Left colon (tissue), 2 donors: ENCODE data around the gene PRR35. TPM values are rescaled to one million over a fixed set of nuclear protein-coding genes. Genes with fewer than 3 reads are reported as not detected.

Experiments
- ATAC-seq: fragments of 200-7000 bp; cut with Tn5 transposase; one replicate; pipeline ENCODE4 v1.9.1; 2020; ENCODE audit warnings: mild to moderate bottlenecking, moderate library complexity
- DNase-seq, 2 donors: peaks; one replicate each; pipeline ENCODE4 v3.0.0-alpha.2; 2020
- intact Hi-C, 2 donors: fragments of 100-400 bp; cut with DNase I in 1 of 2; cut with micrococcal nuclease in 1 of 2; formaldehyde crosslinking; loops; one replicate each; pipeline versions ENCODE4 v1.11.2 to v1.14.0; 2022; cut with DNase I, micrococcal nuclease
- total RNA-seq, 2 donors: library from RNA; stranded (reverse); fragmentation: NEBNext Ultra II Directional; extraction: Animal tissue kit (Norgen Biotek cat#: 25700); gene quantifications; one replicate each; pipeline ENCODE4 v1.2.1, GENCODE V29; 2021
- donor health status: DM: no; HTN: no; CAD: no.
- donor health status: DM: yes; HTN: yes; CAD: no.

Gene PRR35
- total RNA-seq, 2 donors from 2014 or later = not detected

GRCh38 chr16:526181-527014, 33.8 kb upstream of the PRR35 start:
- intact Hi-C loops = no loop called here
- peak; percentile 6 for ATAC-seq
- no peak for DNase-seq

GRCh38 chr16:527015-527903, 32.9 kb upstream of the PRR35 start, which contains the start of gene CAPN15:
TSS of gene CAPN15 (plus strand) at chr16:527712. CDS start at chr16:546839, 19,127 bp downstream.
- DNase-seq = peak; percentile 84 to 89
- intact Hi-C loops = no loop called here
- ATAC-seq = peak; percentile 65

GRCh38 chr16:528111-529011, 31.8 kb upstream of the PRR35 start:
- peak; percentile 79 to 87 for DNase-seq

GRCh38 chr16:529012-529575, 31.1 kb upstream of the PRR35 start:
- intact Hi-C loops = no loop called here
- ATAC-seq (peak; percentile 3), DNase-seq (peak; percentile 49 to 61)

More at GRCh38 chr16:528111-529011, 31.8 kb upstream of the PRR35 start:
- intact Hi-C loops = no loop called here
- ATAC-seq = peak; percentile 52

GRCh38 chr16:530111-530817, 29.9 kb upstream of the PRR35 start:
- intact Hi-C loops = no loop called here
- peak; percentile 57 to 64 for DNase-seq

GRCh38 chr16:531494-532125, 28.6 kb upstream of the PRR35 start:
- intact Hi-C loops = no loop called here
- ATAC-seq (no peak), DNase-seq (no peak)

More at GRCh38 chr16:530111-530817, 29.9 kb upstream of the PRR35 start:
- peak; percentile 17 for ATAC-seq

- intact Hi-C loops = no loop called here
- peak; percentile 82 to 85 for DNase-seq
- ATAC-seq = peak; percentile 61
Measured at GRCh38 chr16:533391-534123, 26.6 kb upstream of the PRR35 start.

GRCh38 chr16:534135-534534, 26.1 kb upstream of the PRR35 start:
- peak; percentile 64 for ATAC-seq
- peak; percentile 87 to 88 for DNase-seq
- intact Hi-C loops = no loop called here

- intact Hi-C loops = no loop called here
- DNase-seq (no peak), ATAC-seq (no peak)
Measured at GRCh38 chr16:534856-535445, 25.2 kb upstream of the PRR35 start.

- intact Hi-C loops = no loop called here
- DNase-seq (peak; percentile 85 to 87), ATAC-seq (peak; percentile 73)
Measured at GRCh38 chr16:535446-536405, 24.5 kb upstream of the PRR35 start.

GRCh38 chr16:536746-537145, 23.4 kb upstream of the PRR35 start:
- ATAC-seq = no peak
- intact Hi-C loops = no loop called here
- DNase-seq = no peak

- ATAC-seq (no peak), DNase-seq (no peak)
- intact Hi-C loops = no loop called here
Measured at GRCh38 chr16:537415-538335, 22.5 kb upstream of the PRR35 start.

GRCh38 chr16:539901-540530, 20.2 kb upstream of the PRR35 start:
- DNase-seq = no peak
- ATAC-seq = no peak
- intact Hi-C loops = no loop called here
